VCaP (cell line): ENCODE results near the gene CYFIP2.

Source experiments
- H3K27ac ChIP-seq: fragments of 450-650 bp; 2 replicates; pipeline ENCODE4 v1.5.1; 2017
- CTCF ChIP-seq: fragments of 450-650 bp; conservative IDR thresholded peaks from 2 replicates; pipeline ENCODE4 v1.5.1; 2017; ENCODE audit warnings: mild to moderate bottlenecking, moderate library complexity

CYFIP2 gene

GRCh38 chr5:157283434-157283833 is 17.5 kb downstream of the CYFIP2 start:
- H3K27ac ChIP-seq = no peak overlapping the region
- no peak for TF ChIP-seq CTCF

GRCh38 chr5:157284458-157285212 is 18.7 kb downstream of the CYFIP2 start:
- TF ChIP-seq CTCF = no peak
- no peak overlapping the region for H3K27ac ChIP-seq

- no peak overlapping the region for H3K27ac ChIP-seq
- TF ChIP-seq CTCF = no peak
Observed at GRCh38 chr5:157285310-157286035, 19.6 kb downstream of the CYFIP2 start.

- no peak for TF ChIP-seq CTCF
- no peak overlapping the region for H3K27ac ChIP-seq
Observed at GRCh38 chr5:157286761-157287211, 20.9 kb downstream of the CYFIP2 start.

- TF ChIP-seq CTCF = no peak
Observed at GRCh38 chr5:157288405-157289163, 22.7 kb downstream of the CYFIP2 start.

GRCh38 chr5:157289164-157289819 is 23.4 kb downstream of the CYFIP2 start:
- TF ChIP-seq CTCF = no peak
- no peak overlapping the region for H3K27ac ChIP-seq

More at GRCh38 chr5:157288405-157289163, 22.7 kb downstream of the CYFIP2 start:
- no peak overlapping the region for H3K27ac ChIP-seq
